T-helper 1 cell treated with Interleukin-12 subunit alpha and Interleukin-12 subunit beta and Interleukin-4 antibody, amounts not matched to agents 30 ng/mL and 1 ng/mL, for 36 hours (primary cell): Measurements from ENCODE around the gene FAM171A1. TPM values are rescaled to one million over a fixed set of nuclear protein-coding genes. Genes with fewer than 3 reads are reported as not detected.

Source experiments
- intact Hi-C: fragments of 100-400 bp; cut with micrococcal nuclease; formaldehyde crosslinking; loops from one replicate; pipeline ENCODE4 v1.15.1; 2024
- total RNA-seq: library from RNA; stranded (reverse); gene quantifications from 2 replicates; pipeline ENCODE4 v1.2.3, GENCODE V29; 2022

Gene FAM171A1
- total RNA-seq, 1 donor from 2014 or later = 1.6 TPM

GRCh38 chr10:15181576-15182156 lies 189.4 kb downstream of the FAM171A1 start:
- intact Hi-C loops = no loop called here

GRCh38 chr10:15180736-15181135 lies 190.4 kb downstream of the FAM171A1 start:
- intact Hi-C loops = no loop called here

GRCh38 chr10:15176269-15176668 lies 194.8 kb downstream of the FAM171A1 start:
- intact Hi-C loops = no loop called here

- intact Hi-C loops = no loop called here
These were observed 195.5 kb downstream of the FAM171A1 start for GRCh38 chr10:15175587-15175986.

GRCh38 chr10:15172306-15172840 lies 198.7 kb downstream of the FAM171A1 start:
- intact Hi-C loops = no loop called here

GRCh38 chr10:15169555-15170401 lies 201.3 kb downstream of the FAM171A1 start:
- intact Hi-C loops = loop anchor here (1.0 to 10.0 kb wide), 11 partner anchors 19 to 1867 kb away; partner anchors contain the start of genes ACBD7, FAM171A1 and PHYH

GRCh38 chr10:15168786-15169554 lies 202.1 kb downstream of the FAM171A1 start:
- intact Hi-C loops = loop anchor here (1.0 to 10.0 kb wide), 20 partner anchors 19 to 1867 kb away; partner anchors contain the start of genes ACBD7, CDNF, DCLRE1C and FAM171A1

GRCh38 chr10:15168291-15168785 lies 202.8 kb downstream of the FAM171A1 start, which contains the start of gene NMT2:
TSS of gene NMT2 (minus strand) at chr10:15168693. CDS start at chr10:15168612, 81 bp downstream.
- intact Hi-C loops = loop anchor here (1.0 to 10.0 kb wide), 17 partner anchors 62 to 1866 kb away; partner anchors contain the start of genes ACBD7, CDNF, DCLRE1C and FAM171A1

GRCh38 chr10:15167411-15168290 lies 203.4 kb downstream of the FAM171A1 start:
- intact Hi-C loops = loop anchor here (1.0 to 10.0 kb wide), 17 partner anchors 61 to 1865 kb away; partner anchors contain the start of genes ACBD7, CDNF, DCLRE1C and FAM171A1

- intact Hi-C loops = loop anchor here (5.0 to 10.0 kb wide), 3 partner anchors 512 to 1864 kb away; partner anchors contain the start of gene PHYH
These were observed 204.8 kb downstream of the FAM171A1 start for GRCh38 chr10:15166325-15166724.

- intact Hi-C loops = loop anchor here (10.0 kb wide), 2 partner anchors 509 to 1861 kb away; no protein-coding TSS in a partner anchor
These were observed 207.7 kb downstream of the FAM171A1 start for GRCh38 chr10:15163253-15163828.

Other genes with a start within 250 kb of the FAM171A1 start
- gene NMT2, start 202.6 kb downstream of the FAM171A1 start, total RNA-seq = 22.0 and 22.7 TPM in 2 replicates